HG02973 (cell line): ENCODE measurements around the gene NXPH4.
A peak's percentile ranks its signal among the peaks of the same experiment; 100 is the strongest.

ENCODE experiments used
- ATAC-seq: cut with Tn5 transposase; IDR thresholded peaks from one replicate; pipeline ENCODE4 v1.9.1; 2021; ENCODE audit warnings: moderate library complexity; ENCODE audit not compliant: unreplicated experiment

The NXPH4 gene

DNA sequence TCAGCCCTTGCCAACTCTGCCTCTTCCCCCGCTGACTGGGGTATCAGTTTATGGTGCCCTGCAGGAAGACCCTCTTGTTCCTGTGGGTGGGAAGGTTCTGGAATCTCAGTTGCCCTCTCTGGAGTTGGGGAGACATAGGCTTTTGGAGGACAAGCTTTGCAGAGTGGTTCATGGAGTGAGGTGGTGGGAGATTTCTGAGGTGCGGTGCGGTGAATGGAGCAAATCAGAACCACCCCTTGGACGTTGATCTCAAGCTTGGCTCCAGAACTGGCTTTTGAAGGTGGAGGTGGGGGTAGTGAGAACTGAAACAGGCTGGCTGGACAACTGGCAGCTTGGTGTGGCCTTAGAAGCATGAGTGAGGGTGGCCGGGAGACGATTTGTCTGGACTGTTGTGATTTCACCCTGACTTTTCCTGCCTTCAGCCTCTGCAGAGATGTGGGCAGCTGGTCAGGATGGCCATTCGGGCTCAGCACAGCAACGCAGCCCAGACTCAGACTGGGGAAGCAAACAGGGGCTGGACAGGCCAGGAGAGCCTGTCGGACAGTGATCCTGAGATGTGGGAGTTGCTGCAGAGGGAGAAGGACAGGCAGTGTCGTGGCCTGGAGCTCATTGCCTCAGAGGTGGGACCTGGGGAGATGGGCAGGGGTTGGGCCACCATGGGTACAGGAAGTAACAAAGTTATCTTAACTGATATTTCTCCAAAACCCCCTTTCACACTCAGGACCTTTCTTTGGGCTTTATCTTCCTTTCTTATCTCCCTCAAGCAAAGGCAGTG lies 14.0 kb downstream of the NXPH4 start:
- ATAC-seq: no peak

DNA sequence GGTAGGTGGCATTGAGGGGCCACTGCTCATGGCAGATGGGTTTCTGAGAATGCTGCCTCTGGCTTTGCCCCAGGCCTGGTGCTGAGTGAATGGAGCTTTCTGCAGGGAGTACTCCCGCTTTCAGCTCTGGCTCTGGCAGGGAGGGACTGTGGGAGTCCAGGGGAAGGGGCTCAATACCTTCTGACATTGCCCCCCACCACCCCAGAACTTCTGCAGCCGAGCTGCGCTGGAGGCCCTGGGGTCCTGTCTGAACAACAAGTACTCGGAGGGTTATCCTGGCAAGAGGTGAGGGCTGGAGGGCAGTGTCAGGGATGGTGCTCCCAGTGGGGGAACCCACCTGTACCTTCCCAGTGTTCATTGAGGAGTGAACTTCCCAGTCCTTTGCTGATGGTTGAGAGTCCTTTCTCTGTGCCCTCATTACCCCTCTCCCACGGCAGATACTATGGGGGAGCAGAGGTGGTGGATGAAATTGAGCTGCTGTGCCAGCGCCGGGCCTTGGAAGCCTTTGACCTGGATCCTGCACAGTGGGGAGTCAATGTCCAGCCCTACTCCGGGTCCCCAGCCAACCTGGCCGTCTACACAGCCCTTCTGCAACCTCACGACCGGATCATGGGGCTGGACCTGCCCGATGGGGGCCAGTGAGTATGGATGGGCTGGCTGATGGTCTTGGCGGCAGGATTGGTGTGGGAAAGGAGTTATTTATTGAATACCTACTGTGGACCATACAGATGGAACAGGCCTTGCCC lies 14.9 kb downstream of the NXPH4 start:
- ATAC-seq: no peak

DNA sequence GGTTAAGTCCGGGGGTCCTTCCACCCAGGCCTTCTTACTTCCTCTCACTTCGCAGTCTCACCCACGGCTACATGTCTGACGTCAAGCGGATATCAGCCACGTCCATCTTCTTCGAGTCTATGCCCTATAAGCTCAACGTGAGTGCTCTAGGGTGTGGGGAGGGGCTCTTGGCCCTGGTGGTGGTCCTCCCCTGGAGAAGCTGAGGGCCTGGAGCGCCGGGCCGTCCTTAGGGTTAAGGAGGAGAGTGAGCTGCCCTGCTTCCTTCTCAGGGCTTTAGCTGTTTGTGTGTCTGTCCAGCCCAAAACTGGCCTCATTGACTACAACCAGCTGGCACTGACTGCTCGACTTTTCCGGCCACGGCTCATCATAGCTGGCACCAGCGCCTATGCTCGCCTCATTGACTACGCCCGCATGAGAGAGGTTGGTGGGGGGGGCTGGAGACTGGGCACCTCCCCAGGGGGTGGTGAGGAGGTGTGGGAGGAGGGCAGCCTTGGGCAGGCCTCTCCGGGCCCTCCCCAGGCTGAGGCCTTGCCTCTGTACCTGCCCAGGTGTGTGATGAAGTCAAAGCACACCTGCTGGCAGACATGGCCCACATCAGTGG lies 15.7 kb downstream of the NXPH4 start:
- no peak for ATAC-seq

DNA sequence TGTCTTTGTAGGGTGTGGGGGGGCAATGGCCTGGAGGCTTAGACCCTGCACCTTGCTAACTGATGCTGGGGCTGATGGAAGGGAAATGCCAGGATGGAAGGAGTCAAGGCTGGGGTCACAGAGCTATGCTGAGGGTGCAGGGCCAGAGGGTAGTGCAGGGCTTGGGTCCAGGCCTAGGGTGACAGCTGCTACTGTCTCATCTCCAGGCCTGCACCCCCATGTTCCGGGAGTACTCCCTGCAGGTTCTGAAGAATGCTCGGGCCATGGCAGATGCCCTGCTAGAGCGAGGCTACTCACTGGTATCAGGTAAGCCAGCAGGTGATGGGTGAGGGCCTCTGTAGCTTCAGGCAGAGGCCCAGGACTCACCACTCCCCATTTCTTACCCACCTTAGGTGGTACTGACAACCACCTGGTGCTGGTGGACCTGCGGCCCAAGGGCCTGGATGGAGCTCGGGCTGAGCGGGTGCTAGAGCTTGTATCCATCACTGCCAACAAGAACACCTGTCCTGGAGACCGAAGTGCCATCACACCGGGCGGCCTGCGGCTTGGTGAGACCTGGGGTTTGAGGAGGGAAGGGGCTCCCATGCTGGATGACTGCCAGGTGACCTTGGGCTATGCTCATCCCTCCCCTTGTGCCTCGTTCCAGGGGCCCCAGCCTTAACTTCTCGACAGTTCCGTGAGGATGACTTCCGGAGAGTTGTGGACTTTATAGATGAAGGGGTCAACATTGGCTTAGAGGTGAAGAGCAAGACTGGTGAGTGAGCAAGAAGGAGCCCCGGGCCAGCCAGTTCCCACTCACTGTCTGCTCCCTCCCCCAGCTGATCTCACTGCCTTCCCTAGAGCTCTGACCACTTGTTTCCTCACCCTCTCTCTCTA lies 17.0 kb downstream of the NXPH4 start:
- no peak for ATAC-seq

DNA sequence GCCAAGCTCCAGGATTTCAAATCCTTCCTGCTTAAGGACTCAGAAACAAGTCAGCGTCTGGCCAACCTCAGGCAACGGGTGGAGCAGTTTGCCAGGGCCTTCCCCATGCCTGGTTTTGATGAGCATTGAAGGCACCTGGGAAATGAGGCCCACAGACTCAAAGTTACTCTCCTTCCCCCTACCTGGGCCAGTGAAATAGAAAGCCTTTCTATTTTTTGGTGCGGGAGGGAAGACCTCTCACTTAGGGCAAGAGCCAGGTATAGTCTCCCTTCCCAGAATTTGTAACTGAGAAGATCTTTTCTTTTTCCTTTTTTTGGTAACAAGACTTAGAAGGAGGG lies 17.6 kb downstream of the NXPH4 start:
- no peak for ATAC-seq

DNA sequence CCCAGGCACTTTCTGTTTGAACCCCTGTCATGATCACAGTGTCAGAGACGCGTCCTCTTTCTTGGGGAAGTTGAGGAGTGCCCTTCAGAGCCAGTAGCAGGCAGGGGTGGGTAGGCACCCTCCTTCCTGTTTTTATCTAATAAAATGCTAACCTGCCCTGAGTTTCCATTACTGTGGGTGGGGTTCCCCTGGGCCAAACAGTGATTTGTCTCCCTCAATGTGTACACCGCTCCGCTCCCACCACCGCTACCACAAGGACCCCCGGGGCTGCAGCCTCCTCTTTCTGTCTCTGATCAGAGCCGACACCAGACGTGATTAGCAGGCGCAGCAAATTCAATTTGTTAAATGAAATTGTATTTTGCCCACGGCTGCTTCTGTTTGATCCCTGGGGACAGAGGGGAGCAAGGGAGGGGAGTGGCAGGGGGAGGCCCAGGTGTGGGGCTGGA lies 18.0 kb downstream of the NXPH4 start:
- no peak for ATAC-seq

DNA sequence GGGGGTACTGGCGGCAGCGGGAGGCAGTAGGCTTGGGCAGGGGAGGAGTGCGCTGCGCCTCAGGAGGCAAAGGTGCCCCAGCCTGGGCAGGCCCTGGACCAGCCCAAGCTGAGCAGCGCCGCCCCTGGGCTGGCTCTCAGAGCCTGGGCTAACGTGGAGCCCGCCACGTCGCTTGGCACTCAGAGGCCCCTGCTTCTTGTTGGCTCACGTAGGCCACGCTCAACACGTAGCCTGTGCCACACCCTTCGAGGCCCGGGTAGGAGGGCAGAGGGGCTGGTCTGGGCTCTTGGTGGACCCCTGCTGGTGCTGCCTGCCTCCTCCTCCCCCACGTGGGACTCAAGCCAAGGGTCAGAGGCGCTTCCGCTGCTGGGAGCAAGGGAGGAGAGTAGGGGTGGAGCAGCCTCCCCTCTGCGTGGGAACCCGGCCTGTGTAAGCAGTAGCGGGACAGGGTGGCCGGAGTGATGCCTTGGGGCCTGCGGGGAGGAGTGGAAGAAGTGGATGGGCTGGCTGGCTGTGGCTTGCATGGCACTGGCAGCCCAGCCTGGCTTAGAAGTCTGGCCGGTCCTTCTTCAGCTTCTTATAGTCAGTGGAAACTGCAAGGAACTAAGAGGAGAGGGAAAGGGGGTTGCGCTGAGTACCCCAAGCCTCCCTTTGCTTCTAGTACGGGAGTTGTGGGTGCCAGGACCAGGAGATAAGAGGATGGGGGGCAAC lies 18.6 kb downstream of the NXPH4 start:
- no peak for ATAC-seq

DNA sequence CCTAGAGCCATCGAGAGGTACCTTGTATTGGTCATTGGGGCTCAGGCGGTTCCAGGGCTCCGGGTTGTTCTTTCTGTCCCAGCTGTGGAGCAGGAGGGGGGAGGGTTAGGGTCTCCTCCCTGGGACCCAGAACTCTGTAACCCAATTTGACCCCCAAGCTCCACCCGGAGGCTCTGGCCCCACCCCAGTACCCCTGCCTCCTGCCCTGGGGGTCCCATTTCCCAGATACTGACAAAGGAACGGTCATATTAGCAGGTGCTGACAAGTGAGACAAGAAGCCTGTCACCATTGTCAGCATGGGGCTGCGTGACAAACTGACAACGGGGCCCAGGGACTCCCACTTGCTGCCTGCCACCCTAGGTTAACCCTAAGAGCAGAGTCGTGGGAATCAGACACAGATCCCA lies 19.1 kb downstream of the NXPH4 start:
- no peak for ATAC-seq

DNA sequence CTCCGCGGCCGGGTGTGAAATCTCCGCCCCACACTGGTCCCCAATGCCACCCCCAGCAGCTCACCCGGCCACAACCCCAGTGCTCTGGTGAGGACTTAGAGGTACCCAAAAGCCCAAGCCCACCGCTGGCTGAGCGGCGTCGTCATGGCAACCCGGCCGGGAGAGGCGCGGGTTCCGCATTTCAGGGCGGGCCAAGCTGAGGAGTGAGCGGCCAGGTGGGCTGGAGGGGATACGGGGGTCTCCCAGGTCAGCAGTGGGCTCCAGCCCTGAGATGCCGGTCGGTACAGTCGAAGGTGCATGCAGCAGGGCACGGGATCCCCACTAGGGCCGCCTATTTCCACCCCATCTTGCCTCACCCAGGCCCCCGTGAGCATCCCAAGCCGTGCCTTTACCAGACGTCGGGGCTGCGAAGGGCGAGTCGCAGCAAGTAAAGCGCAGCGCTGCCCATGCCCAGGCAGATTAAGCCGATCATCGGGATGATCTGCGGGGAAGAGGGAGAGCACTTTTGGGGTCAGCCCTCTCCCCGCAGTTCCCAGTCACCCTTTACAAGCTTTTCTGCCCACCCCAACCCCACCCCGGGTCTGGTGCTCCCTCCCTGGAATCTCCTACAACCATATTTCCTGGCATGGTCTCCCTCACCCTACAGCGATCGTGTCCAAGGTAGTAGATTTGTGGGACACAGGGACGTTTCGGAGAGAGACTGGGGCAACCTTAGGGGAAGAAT lies 19.8 kb downstream of the NXPH4 start:
- ATAC-seq: no peak

DNA sequence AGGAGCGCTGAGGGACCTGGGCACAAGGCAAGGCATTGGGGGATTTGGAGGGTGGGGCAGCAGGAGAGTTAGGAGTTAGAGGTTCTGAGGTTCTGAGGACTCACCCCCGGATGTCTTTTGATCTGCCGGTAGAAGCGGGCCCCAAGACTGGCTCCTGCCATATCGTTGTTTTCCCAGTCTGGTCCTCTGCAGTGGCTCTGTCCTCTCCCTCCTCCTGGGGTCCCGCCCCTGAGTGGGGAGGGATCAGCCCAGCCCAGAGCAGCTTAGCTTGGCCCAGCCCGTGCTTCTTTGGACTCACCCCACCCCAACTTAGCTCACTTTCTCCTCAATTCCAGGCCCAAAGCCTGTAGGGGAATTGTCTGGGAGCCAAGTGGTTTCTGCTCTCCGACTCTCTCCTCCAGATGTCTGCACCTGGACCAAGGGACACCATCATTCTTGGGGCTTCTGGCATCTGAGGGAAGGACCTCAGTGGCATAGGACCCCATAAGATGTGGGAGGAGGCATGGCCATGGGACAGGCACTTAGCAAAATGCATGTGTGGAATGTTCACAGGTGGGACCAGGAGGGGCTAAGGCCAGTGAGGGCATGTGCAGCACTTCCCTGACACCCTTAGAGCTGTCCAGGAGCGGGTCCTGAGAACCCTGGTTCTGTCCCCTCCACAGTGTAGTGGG lies 20.5 kb downstream of the NXPH4 start:
- ATAC-seq: no peak

DNA sequence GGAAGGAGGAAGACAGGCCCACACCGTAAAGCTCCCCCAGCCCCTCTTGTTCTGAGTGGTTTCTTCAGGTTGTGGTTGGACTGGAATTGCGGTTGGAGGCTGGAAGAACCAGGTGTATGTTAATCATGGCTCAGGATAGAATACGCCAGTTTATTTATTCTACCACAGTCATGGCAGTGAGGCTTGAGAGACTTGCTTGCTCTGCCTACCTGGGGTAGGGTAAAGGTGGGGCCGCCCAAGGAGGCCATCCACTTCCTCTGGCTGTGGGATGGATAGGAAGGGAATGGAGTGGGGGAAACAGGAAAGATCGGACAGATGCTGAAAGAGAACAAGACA lies 21.0 kb downstream of the NXPH4 start:
- no peak for ATAC-seq

DNA sequence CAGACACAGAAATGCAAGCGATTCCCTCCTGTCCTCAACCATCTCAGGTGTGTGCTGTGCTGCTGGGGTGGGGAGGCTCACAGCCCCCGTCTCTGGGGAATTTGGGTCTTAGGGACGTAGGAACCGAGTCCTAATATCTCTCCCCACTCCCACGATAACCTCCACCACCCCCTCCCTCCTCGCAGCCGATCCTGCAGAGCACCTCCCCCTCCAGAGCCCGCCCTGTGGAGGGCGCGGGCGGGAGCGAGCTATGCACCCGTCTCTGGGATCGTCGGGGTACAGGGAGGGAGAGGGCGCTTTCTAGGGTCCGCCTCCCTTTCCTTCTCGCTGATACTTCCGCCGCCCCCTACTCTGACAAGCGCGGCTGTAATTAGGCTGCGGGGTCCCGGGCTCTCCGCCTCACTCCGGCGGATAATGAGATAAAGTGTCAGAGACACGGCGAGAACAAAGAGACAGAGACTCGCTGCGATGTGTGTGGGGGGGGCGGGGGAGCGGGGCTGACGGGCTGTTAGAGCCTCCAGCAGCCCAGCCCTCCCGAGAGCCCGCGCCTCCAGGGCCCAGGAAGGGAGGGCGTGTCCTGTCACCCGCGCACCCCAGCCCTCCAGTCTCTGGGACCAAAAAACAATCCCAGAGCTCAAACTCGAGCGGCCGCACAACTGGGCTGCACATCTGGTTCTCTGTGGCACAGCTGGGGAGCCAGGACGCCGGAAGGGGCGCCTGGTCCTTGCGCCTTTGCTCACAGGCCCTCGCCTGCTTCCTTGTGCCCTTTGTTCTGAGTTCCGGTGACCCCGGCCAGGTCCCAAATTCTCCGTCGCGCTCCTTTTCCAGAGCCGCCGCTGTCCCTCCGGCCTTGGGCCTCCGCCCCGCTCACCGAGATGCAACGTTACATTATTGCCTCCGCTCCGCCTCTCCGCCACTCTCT lies 21.6 kb downstream of the NXPH4 start:
- ATAC-seq: no peak

DNA sequence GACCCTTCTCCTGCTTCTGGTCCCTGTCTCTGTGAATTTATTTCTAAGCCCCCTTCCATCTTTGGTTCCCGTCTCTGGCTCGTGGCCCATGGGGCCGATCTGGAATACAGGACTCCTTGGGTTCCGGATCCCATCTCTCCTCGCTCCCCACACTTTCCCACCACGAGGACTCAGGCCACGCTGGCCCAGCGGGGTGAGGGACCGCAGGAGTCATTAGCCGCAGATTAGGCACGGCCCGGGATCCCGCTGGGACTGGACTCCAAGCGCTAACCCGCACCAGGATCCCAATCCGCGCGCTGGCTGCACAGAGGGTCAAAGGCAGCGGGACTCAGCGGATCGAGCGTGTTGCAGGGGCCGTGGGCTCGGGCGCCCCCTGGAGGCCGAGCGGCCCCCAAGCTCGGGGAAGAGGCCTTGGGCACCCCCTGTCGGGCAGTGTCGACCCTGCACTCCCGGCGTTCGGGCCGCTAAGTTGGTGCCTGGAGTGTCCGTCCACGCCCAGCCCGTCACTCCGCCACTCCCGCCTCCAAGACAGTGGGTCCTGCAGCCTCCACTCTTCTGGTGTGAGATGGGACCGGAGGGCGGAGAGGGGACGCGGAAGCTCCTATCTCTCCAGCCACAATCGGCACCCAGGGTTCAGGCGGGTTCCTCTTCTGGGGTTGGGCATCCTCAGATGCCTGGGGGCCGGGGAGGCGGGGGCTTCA lies 22.4 kb downstream of the NXPH4 start:
- peak; percentile 41 for ATAC-seq

DNA sequence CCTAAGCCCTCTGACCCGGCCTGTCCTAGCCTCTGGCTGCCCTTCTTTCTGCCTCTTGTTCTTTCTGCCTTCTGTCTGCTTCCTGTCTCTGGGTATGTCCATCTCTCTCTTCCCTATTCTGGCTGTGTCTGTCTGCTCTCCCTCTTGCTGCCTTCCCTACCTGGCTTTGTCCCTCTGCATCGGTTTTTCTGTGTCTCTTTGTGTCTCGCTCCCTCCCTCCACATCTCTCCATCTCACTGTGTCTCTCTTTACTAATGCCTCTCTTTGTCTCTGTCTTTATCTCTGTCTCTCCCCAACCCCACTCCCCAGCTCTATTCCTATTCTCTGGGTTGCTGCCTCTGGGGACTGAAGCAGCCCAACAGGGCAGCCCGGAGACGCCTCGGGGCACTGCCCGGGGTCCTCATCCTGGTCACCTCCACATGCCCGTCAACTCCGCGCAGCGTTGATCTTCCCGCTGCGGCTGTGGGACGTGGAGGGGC lies 23.0 kb downstream of the NXPH4 start:
- no peak for ATAC-seq

DNA sequence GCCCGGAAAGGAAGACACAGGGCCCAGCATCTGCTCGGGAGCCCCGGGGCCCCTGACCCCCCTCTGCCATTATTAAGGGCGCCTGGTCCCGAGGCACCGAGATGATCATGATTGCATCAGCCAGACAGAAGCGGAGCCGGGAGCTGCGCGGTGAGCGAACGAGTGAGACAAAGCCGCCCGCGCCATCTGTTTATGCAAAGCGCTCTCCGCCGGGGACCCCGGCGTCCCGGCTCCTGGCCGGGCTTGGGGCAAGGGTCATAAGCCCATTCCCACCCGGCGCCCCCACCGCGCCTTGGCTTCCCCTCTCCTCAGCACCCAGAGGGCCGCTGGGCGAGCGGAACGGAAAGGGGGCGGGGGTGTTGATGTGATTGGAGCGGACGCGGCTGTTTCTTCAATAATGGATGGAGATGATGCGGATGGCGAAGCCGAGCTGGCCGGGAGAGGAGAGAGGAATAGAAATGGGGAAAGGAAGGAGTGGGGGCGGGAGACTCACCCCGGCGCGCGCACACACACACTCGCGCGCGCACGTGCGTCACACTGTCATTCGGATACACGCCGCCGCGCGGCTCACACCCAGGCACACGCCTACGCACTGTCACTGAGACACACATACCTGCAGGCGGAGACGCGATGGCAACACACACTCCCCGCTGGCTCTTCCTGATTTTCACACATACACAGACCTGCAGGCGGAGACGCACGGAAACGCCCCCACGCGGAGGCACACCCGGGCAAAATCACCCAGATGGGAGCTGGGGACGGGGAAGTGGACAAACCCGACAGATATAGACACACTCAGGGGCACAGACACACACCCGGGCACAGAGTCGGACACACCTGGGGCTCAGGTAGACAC lies 23.7 kb downstream of the NXPH4 start:
- no peak for ATAC-seq

DNA sequence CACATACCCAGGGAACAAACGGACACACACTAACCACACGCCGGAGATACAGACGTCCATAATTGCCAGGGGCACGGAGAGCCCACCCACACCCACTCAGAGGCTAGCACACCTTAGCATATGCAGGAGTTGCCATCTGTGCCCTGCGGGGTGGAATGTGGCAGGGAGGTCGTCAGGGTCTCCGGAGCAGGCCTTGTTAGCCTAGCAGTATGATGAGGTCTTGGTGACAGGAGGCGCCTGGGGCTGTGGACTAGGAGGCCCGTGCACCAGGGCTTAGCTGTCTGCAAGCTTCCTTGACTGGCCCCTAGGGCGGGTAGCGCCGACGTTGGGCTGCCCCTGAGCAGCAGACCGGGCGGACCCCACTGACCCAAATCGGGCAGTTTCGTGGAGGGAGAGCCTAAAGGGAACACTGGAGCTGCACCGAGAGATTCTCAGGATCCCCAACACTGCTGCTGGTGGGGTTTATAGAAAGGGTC lies 24.4 kb downstream of the NXPH4 start:
- ATAC-seq: no peak
